OCI-LY3 (cell line): ENCODE data around the gene SLC38A5.

Source experiments
- H2AFZ ChIP-seq: fragments of 200-600, 300-600 bp; shearing (Covaris generic); 2 replicates; pipeline ENCODE4 v1.6.0; 2014; ENCODE audit warnings: antibody characterized with exemption, low read depth, low read length
- H3K27ac ChIP-seq: fragments of 200-600, 300-600 bp; sonication (generic); 2 replicates; pipeline ENCODE4 v1.5.1; 2014; ENCODE audit warnings: mild to moderate bottlenecking, low read length, moderate library complexity, mixed read lengths
- H3K27me3 ChIP-seq: fragments of 200-600, 300-600 bp; sonication (generic); 2 replicates; pipeline ENCODE4 v1.6.1; 2014; ENCODE audit warnings: low read depth, low read length, mixed read lengths
- H3K36me3 ChIP-seq: fragments of 200-600, 300-600 bp; sonication (generic); replicated peaks from 2 replicates; pipeline ENCODE3; 2014; ENCODE audit warnings: low read depth, low read length, mixed read lengths
- H3K4me1 ChIP-seq: fragments of 300-600, 200-600 bp; sonication (generic); 2 replicates; pipeline ENCODE4 v1.6.1; 2014; ENCODE audit warnings: low read length, mixed read lengths
- H3K4me2 ChIP-seq: fragments of 200-600, 300-600 bp; sonication (generic); 2 replicates; pipeline ENCODE4 v1.6.1; 2014; ENCODE audit warnings: low read length, mixed read lengths
- H3K4me3 ChIP-seq: fragments of 300-600, 200-600 bp; sonication (generic); 2 replicates; pipeline ENCODE4 v1.5.1; 2014; ENCODE audit warnings: antibody characterized with exemption, mild to moderate bottlenecking, low read length, moderate library complexity
- H3K79me2 ChIP-seq: fragments of 300-600, 200-600 bp; shearing (Covaris generic); 2 replicates; pipeline ENCODE4 v1.6.1; 2014; ENCODE audit warnings: mild to moderate bottlenecking, low read length, mixed read lengths
- H3K9ac ChIP-seq: fragments of 300-600, 200-600 bp; shearing (Covaris generic); 2 replicates; pipeline ENCODE4 v1.6.0; 2014; ENCODE audit warnings: mild to moderate bottlenecking, low read length, moderate library complexity
- H3K9me3 ChIP-seq: fragments of 200-600, 300-600 bp; shearing (Covaris generic); 2 replicates; pipeline ENCODE4 v1.6.1; 2014; ENCODE audit warnings: low read length, mixed read lengths; ENCODE audit not compliant: insufficient read depth
- H4K20me1 ChIP-seq: fragments of 200-600, 300-600 bp; sonication (generic); 2 replicates; pipeline ENCODE4 v1.6.1; 2016; ENCODE audit warnings: low read length, mixed read lengths; ENCODE audit not compliant: insufficient read depth
- CTCF ChIP-seq: fragments of 200-600, 300-600 bp; sonication (generic); IDR thresholded peaks from 2 replicates; pipeline ENCODE4 v1.5.1; 2014; ENCODE audit warnings: antibody characterized with exemption, low read length, low read depth
- EZH2phosphoT487 ChIP-seq: fragments of 200-600 bp; shearing (Covaris generic); IDR thresholded peaks from 2 replicates; pipeline ENCODE4 v1.6.1; 2018; ENCODE audit warnings: antibody characterized with exemption, mixed run types, low read depth

SLC38A5 gene

GRCh38 chrX:48473704-48473990, 3.6 kb upstream of the SLC38A5 start:
- Histone ChIP-seq H3K36me3 (no peaks in the 10 kb centered on the region), H4K20me1 (no peaks in the 10 kb centered on the region), H3K79me2 (peaks cover 45% of the 10 kb centered on the region), H2AFZ (no peak overlapping the region), H3K9me3 (no peaks in the 10 kb centered on the region), H3K9ac (no peak overlapping the region), H3K4me1 (peaks cover 20% of the 10 kb centered on the region), H3K27ac (no peak overlapping the region), H3K27me3 (no peaks in the 10 kb centered on the region), H3K4me2 (no peak overlapping the region), H3K4me3 (no peak overlapping the region)
- no peak for TF ChIP-seq EZH2phosphoT487
- no peak for TF ChIP-seq CTCF

GRCh38 chrX:48472851-48473703, 3.0 kb upstream of the SLC38A5 start:
- no peak overlapping the region for H3K9ac ChIP-seq
- H3K4me2 ChIP-seq: no peak overlapping the region
- no peak overlapping the region for H2AFZ ChIP-seq
- H4K20me1 ChIP-seq: no peaks in the 10 kb centered on the region
- no peaks in the 10 kb centered on the region for H3K36me3 ChIP-seq
- no peaks in the 10 kb centered on the region for H3K9me3 ChIP-seq
- H3K4me1 ChIP-seq: peaks cover 20% of the 10 kb centered on the region
- no peak overlapping the region for H3K27ac ChIP-seq
- no peaks in the 10 kb centered on the region for H3K27me3 ChIP-seq
- no peak overlapping the region for H3K4me3 ChIP-seq
- TF ChIP-seq EZH2phosphoT487 (no peak), CTCF (no peak)
- peaks cover 45% of the 10 kb centered on the region for H3K79me2 ChIP-seq

GRCh38 chrX:48472225-48472624, 2.2 kb upstream of the SLC38A5 start:
- Histone ChIP-seq H3K4me1 (peaks cover 22% of the 10 kb centered on the region), H3K4me2 (no peak overlapping the region), H3K9ac (no peak overlapping the region), H3K27ac (no peak overlapping the region), H3K27me3 (no peaks in the 10 kb centered on the region), H3K36me3 (no peaks in the 10 kb centered on the region), H3K9me3 (no peaks in the 10 kb centered on the region), H3K79me2 (peaks cover 45% of the 10 kb centered on the region), H3K4me3 (no peak overlapping the region), H4K20me1 (no peaks in the 10 kb centered on the region), H2AFZ (no peak overlapping the region)
- TF ChIP-seq CTCF (no peak), EZH2phosphoT487 (no peak)

GRCh38 chrX:48471504-48471903, 1.4 kb upstream of the SLC38A5 start:
- H3K27ac ChIP-seq: no peak overlapping the region
- no peaks in the 10 kb centered on the region for H4K20me1 ChIP-seq
- no peak overlapping the region for H3K9ac ChIP-seq
- H3K4me3 ChIP-seq: no peak overlapping the region
- peaks cover 45% of the 10 kb centered on the region for H3K79me2 ChIP-seq
- no peak overlapping the region for H3K4me2 ChIP-seq
- peaks cover 27% of the 10 kb centered on the region for H3K4me1 ChIP-seq
- H2AFZ ChIP-seq: no peak overlapping the region
- no peaks in the 10 kb centered on the region for H3K27me3 ChIP-seq
- H3K36me3 ChIP-seq: peaks cover 6% of the 10 kb centered on the region
- no peak for TF ChIP-seq EZH2phosphoT487
- no peak for TF ChIP-seq CTCF
- no peaks in the 10 kb centered on the region for H3K9me3 ChIP-seq
